HEK293 (cell line): ENCODE results near the gene CACHD1.

Source experiments
- CTCF ChIA-PET: fragments of 350-600 bp; formaldehyde crosslinking; extraction: SDS; loops from one replicate; lab custom pipeline; 2021; ENCODE audit warnings: antibody characterized with exemption; lab: Yijun Ruan, JAX
- POLR2A ChIA-PET: fragments of 300-600 bp; formaldehyde crosslinking; extraction: SDS; loops from one replicate; lab custom pipeline; 2020; ENCODE audit warnings: antibody characterized with exemption, inconsistent platforms; lab: Yijun Ruan, JAX
- H3K27ac ChIP-seq: fragments of 200-500 bp; sonication (Bioruptor generic); 2 replicates; pipeline ENCODE4 v1.5.1; 2014; ENCODE audit warnings: low read depth, low read length, control low read depth, inconsistent platforms; ENCODE audit errors: extremely low read depth
- H3K36me3 ChIP-seq, 2 experiments: fragments of 200-500 bp in 1 of 2; sonication (Bioruptor generic) in 1 of 2; 1 replicate in 1 of 2; 2 replicates in 1 of 2; pipeline ENCODE4 v1.5.1; 2014 to 2017; ENCODE audit warnings: inconsistent platforms in 2 of 2, low read length in 2 of 2; ENCODE audit not compliant: control insufficient read depth in 2 of 2, insufficient read depth in 1 of 2
- H3K4me1 ChIP-seq: fragments of 200-500 bp; sonication (Bioruptor generic); 2 replicates; pipeline ENCODE4 v1.5.1; 2014; ENCODE audit warnings: mild to moderate bottlenecking, low read length, inconsistent platforms; ENCODE audit not compliant: control insufficient read depth, insufficient read depth
- H3K4me3 ChIP-seq: 2 replicates; pipeline ENCODE4 v1.5.1; 2011; ENCODE audit warnings: low read depth, mild to moderate bottlenecking, control low read depth, low read length, moderate library complexity
- H3K9me3 ChIP-seq: fragments of 200-500 bp; sonication (Bioruptor generic); 2 replicates; pipeline ENCODE4 v1.5.1; 2014; ENCODE audit warnings: low read depth, low read length, inconsistent platforms; ENCODE audit not compliant: control insufficient read depth, insufficient read depth
- GLI2 ChIP-seq: fragments of 450-650 bp; formaldehyde crosslinking; IDR thresholded peaks from 2 replicates; pipeline ENCODE4; 2017; ENCODE audit warnings: missing biosample characterization, missing genetic modification characterization, low read depth, borderline replicate concordance
- KLF10 ChIP-seq: fragments of 450-650 bp; IDR thresholded peaks from 2 replicates; pipeline ENCODE4 v1.5.1; 2018; ENCODE audit warnings: missing biosample characterization, mild to moderate bottlenecking, missing genetic modification characterization
- SCRT2 ChIP-seq: fragments of 450-650 bp; formaldehyde crosslinking; IDR thresholded peaks from 2 replicates; pipeline ENCODE4 v1.5.1; 2016; ENCODE audit warnings: missing biosample characterization, missing genetic modification characterization
- ZBTB7A ChIP-seq: fragments of 450-650 bp; formaldehyde crosslinking; IDR thresholded peaks from 2 replicates; pipeline ENCODE4 v1.5.1; 2016; ENCODE audit warnings: low read depth, missing biosample characterization, missing genetic modification characterization
- ZFHX2 ChIP-seq: fragments of 450-650 bp; formaldehyde crosslinking; conservative IDR thresholded peaks from 2 replicates; pipeline ENCODE4 v1.5.1; 2016; ENCODE audit warnings: missing biosample characterization, missing genetic modification characterization
- ZNF146 ChIP-seq: fragments of 450-650 bp; formaldehyde crosslinking; IDR thresholded peaks from 2 replicates; pipeline ENCODE4 v1.5.1; 2016; ENCODE audit warnings: missing biosample characterization, missing genetic modification characterization
- ZNF23 ChIP-seq: fragments of 450-650 bp; formaldehyde crosslinking; IDR thresholded peaks from 2 replicates; pipeline ENCODE4 v1.5.1; 2016; ENCODE audit warnings: missing biosample characterization, missing genetic modification characterization, borderline replicate concordance
- ZNF266 ChIP-seq: fragments of 450-650 bp; formaldehyde crosslinking; IDR thresholded peaks from 2 replicates; pipeline ENCODE4 v1.5.1; 2016; ENCODE audit warnings: missing biosample characterization, missing genetic modification characterization, low read depth
- ZNF473 ChIP-seq: fragments of 450-650 bp; formaldehyde crosslinking; IDR thresholded peaks from 2 replicates; pipeline ENCODE4 v1.5.1; 2017; ENCODE audit warnings: missing biosample characterization, missing genetic modification characterization
- ZNF624 ChIP-seq: fragments of 450-650 bp; formaldehyde crosslinking; IDR thresholded peaks from 2 replicates; pipeline ENCODE4 v1.5.1; 2017; ENCODE audit warnings: missing biosample characterization, missing genetic modification characterization
- ZNF664 ChIP-seq: fragments of 450-650 bp; formaldehyde crosslinking; IDR thresholded peaks from 2 replicates; pipeline ENCODE4 v1.5.1; 2016; ENCODE audit warnings: missing biosample characterization, missing genetic modification characterization
- TF ChIP-seq, protein P1 (sequence below): fragments of 450-650 bp; formaldehyde crosslinking; IDR thresholded peaks from 2 replicates; pipeline ENCODE4 v1.5.1; 2016; ENCODE audit warnings: missing biosample characterization, missing genetic modification characterization, borderline replicate concordance
- TF ChIP-seq, protein P2 (sequence below): fragments of 450-650 bp; formaldehyde crosslinking; conservative IDR thresholded peaks from 2 replicates; pipeline ENCODE4 v1.5.1; 2016; ENCODE audit warnings: low read depth, missing biosample characterization, missing genetic modification characterization
- TF ChIP-seq, protein P3 (sequence below): fragments of 450-650 bp; formaldehyde crosslinking; IDR thresholded peaks from 2 replicates; pipeline ENCODE4 v1.5.1; 2016; ENCODE audit warnings: missing biosample characterization, missing genetic modification characterization
- TF ChIP-seq, protein P4 (sequence below): fragments of 450-650 bp; formaldehyde crosslinking; IDR thresholded peaks from 2 replicates; pipeline ENCODE4 v1.5.1; 2016; ENCODE audit warnings: missing biosample characterization, missing genetic modification characterization

CACHD1 gene

DNA sequence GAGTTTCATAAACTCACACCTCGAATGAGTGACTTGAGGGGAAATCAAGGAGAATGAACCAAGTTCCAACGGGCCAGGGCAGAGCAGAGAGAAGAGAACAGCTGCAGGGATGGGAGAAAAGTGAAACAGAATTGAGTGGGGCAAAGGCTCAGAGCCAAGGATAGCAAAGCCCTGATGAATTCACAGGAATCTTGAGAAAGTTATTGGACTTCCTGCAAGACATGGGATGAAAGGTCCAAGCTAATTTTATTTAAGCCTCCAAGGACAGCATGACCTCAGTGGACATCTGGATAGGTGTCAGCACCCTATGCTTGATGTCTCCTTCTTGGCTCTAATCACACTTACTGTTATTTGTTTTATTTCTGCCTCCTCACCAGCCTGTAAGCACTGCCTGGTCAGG is 232.0 kb downstream of the CACHD1 start:
- H3K4me1 ChIP-seq, result no peaks in the 10 kb centered on the region
- POLR2A ChIA-PET, result no interaction called here
- no peak overlapping the region for H3K27ac ChIP-seq
- H3K4me3 ChIP-seq, result no peak overlapping the region
- TF ChIP-seq GLI2 (tag by site-specific recombination) (no peak), ZNF146 (no peak), ZNF266 (tag by site-specific recombination) (no peak), ZNF23 (no peak), ZNF624 (tag by site-specific recombination) (no peak), ZNF664 (tag by site-specific recombination) (no peak), KLF10 (tag by site-specific recombination) (no peak), SCRT2 (tag by site-specific recombination) (no peak), ZNF473 (tag by site-specific recombination) (no peak), ZBTB7A (no peak), ZFHX2 (no peak)
- TF ChIP-seq, protein P1, sequence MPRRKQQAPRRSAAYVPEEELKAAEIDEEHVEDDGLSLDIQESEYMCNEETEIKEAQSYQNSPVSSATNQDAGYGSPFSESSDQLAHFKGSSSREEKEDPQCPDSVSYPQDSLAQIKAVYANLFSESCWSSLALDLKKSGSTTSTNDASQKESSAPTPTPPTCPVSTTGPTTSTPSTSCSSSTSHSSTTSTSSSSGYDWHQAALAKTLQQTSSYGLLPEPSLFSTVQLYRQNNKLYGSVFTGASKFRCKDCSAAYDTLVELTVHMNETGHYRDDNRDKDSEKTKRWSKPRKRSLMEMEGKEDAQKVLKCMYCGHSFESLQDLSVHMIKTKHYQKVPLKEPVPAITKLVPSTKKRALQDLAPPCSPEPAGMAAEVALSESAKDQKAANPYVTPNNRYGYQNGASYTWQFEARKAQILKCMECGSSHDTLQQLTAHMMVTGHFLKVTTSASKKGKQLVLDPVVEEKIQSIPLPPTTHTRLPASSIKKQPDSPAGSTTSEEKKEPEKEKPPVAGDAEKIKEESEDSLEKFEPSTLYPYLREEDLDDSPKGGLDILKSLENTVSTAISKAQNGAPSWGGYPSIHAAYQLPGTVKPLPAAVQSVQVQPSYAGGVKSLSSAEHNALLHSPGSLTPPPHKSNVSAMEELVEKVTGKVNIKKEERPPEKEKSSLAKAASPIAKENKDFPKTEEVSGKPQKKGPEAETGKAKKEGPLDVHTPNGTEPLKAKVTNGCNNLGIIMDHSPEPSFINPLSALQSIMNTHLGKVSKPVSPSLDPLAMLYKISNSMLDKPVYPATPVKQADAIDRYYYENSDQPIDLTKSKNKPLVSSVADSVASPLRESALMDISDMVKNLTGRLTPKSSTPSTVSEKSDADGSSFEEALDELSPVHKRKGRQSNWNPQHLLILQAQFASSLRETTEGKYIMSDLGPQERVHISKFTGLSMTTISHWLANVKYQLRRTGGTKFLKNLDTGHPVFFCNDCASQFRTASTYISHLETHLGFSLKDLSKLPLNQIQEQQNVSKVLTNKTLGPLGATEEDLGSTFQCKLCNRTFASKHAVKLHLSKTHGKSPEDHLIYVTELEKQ (tag by site-specific recombination), result no peak
- TF ChIP-seq, protein P2, sequence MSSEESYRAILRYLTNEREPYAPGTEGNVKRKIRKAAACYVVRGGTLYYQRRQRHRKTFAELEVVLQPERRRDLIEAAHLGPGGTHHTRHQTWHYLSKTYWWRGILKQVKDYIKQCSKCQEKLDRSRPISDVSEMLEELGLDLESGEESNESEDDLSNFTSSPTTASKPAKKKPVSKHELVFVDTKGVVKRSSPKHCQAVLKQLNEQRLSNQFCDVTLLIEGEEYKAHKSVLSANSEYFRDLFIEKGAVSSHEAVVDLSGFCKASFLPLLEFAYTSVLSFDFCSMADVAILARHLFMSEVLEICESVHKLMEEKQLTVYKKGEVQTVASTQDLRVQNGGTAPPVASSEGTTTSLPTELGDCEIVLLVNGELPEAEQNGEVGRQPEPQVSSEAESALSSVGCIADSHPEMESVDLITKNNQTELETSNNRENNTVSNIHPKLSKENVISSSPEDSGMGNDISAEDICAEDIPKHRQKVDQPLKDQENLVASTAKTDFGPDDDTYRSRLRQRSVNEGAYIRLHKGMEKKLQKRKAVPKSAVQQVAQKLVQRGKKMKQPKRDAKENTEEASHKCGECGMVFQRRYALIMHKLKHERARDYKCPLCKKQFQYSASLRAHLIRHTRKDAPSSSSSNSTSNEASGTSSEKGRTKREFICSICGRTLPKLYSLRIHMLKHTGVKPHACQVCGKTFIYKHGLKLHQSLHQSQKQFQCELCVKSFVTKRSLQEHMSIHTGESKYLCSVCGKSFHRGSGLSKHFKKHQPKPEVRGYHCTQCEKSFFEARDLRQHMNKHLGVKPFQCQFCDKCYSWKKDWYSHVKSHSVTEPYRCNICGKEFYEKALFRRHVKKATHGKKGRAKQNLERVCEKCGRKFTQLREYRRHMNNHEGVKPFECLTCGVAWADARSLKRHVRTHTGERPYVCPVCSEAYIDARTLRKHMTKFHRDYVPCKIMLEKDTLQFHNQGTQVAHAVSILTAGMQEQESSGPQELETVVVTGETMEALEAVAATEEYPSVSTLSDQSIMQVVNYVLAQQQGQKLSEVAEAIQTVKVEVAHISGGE, result no peak
- TF ChIP-seq, protein P3, sequence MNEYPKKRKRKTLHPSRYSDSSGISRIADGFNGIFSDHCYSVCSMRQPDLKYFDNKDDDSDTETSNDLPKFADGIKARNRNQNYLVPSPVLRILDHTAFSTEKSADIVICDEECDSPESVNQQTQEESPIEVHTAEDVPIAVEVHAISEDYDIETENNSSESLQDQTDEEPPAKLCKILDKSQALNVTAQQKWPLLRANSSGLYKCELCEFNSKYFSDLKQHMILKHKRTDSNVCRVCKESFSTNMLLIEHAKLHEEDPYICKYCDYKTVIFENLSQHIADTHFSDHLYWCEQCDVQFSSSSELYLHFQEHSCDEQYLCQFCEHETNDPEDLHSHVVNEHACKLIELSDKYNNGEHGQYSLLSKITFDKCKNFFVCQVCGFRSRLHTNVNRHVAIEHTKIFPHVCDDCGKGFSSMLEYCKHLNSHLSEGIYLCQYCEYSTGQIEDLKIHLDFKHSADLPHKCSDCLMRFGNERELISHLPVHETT (tag by site-specific recombination), result no peak
- TF ChIP-seq, protein P4, sequence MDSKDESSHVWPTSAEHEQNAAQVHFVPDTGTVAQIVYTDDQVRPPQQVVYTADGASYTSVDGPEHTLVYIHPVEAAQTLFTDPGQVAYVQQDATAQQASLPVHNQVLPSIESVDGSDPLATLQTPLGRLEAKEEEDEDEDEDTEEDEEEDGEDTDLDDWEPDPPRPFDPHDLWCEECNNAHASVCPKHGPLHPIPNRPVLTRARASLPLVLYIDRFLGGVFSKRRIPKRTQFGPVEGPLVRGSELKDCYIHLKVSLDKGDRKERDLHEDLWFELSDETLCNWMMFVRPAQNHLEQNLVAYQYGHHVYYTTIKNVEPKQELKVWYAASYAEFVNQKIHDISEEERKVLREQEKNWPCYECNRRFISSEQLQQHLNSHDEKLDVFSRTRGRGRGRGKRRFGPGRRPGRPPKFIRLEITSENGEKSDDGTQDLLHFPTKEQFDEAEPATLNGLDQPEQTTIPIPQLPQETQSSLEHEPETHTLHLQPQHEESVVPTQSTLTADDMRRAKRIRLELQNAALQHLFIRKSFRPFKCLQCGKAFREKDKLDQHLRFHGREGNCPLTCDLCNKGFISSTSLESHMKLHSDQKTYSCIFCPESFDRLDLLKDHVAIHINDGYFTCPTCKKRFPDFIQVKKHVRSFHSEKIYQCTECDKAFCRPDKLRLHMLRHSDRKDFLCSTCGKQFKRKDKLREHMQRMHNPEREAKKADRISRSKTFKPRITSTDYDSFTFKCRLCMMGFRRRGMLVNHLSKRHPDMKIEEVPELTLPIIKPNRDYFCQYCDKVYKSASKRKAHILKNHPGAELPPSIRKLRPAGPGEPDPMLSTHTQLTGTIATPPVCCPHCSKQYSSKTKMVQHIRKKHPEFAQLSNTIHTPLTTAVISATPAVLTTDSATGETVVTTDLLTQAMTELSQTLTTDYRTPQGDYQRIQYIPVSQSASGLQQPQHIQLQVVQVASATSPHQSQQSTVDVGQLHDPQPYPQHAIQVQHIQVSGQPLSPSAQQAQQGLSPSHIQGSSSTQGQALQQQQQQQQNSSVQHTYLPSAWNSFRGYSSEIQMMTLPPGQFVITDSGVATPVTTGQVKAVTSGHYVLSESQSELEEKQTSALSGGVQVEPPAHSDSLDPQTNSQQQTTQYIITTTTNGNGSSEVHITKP, result no peak
- TF ChIP-seq, all 188 proteins: peak for 0
- Histone ChIP-seq H3K9me3 (no peaks in the 10 kb centered on the region), H3K36me3 (no peaks in the 10 kb centered on the region)
- CTCF ChIA-PET, result interaction anchor here (0.6 kb wide), 1 partner anchor 1126 kb away, joined by 3 read pairs; no protein-coding TSS in a partner anchor
